ENCODE data around the gene TAGAP.

The TAGAP gene, protein sequence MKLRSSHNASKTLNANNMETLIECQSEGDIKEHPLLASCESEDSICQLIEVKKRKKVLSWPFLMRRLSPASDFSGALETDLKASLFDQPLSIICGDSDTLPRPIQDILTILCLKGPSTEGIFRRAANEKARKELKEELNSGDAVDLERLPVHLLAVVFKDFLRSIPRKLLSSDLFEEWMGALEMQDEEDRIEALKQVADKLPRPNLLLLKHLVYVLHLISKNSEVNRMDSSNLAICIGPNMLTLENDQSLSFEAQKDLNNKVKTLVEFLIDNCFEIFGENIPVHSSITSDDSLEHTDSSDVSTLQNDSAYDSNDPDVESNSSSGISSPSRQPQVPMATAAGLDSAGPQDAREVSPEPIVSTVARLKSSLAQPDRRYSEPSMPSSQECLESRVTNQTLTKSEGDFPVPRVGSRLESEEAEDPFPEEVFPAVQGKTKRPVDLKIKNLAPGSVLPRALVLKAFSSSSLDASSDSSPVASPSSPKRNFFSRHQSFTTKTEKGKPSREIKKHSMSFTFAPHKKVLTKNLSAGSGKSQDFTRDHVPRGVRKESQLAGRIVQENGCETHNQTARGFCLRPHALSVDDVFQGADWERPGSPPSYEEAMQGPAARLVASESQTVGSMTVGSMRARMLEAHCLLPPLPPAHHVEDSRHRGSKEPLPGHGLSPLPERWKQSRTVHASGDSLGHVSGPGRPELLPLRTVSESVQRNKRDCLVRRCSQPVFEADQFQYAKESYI

GRCh38 chr6:159044899-159045727 lies at the start of gene TAGAP:
Gene TAGAP, minus strand, starts transcription at chr6:159044991. Its CDS starts 845 bp downstream, at chr6:159044146.
- TF ChIP-seq, protein P1, sequence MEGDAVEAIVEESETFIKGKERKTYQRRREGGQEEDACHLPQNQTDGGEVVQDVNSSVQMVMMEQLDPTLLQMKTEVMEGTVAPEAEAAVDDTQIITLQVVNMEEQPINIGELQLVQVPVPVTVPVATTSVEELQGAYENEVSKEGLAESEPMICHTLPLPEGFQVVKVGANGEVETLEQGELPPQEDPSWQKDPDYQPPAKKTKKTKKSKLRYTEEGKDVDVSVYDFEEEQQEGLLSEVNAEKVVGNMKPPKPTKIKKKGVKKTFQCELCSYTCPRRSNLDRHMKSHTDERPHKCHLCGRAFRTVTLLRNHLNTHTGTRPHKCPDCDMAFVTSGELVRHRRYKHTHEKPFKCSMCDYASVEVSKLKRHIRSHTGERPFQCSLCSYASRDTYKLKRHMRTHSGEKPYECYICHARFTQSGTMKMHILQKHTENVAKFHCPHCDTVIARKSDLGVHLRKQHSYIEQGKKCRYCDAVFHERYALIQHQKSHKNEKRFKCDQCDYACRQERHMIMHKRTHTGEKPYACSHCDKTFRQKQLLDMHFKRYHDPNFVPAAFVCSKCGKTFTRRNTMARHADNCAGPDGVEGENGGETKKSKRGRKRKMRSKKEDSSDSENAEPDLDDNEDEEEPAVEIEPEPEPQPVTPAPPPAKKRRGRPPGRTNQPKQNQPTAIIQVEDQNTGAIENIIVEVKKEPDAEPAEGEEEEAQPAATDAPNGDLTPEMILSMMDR (IDR thresholded peaks at IDR 0.05): no peak

GRCh38 chr6:159093609-159094443 lies 49.0 kb upstream of the TAGAP start:
- TF ChIP-seq, protein P1 (IDR thresholded peaks at IDR 0.05): no peak

- TF ChIP-seq, protein P1 (IDR thresholded peaks at IDR 0.05): no peak
Observed at GRCh38 chr6:159092631-159093030, 47.8 kb upstream of the TAGAP start.

GRCh38 chr6:159090530-159091480 lies 46.0 kb upstream of the TAGAP start:
- TF ChIP-seq, protein P1 (IDR thresholded peaks at IDR 0.05): no peak

GRCh38 chr6:159089909-159090308 lies 45.1 kb upstream of the TAGAP start:
- TF ChIP-seq, protein P1 (IDR thresholded peaks at IDR 0.05): no peak

DNA sequence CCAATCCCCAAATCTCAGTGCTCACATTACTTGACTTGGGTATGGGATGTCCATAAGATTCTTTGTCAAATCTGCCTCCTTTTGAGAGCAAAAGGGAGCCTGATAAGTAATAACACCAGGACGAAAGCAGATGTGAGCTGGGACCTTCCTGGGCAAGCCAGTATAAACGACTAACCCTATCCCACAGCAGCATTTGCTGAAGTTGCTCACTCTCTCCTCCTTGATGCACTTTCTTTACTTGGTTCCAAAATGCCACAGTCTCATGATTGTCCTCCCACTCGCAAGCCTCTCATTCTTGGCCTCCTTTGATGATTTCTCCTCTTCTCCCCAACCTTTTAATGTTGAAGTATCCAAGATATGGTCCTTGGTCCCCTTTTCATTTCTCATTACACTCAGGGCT lies 44.7 kb upstream of the TAGAP start:
- TF ChIP-seq, protein P1 (IDR thresholded peaks at IDR 0.05): no peak

All from LNCAP (cell line).